Raji (cell line): Measurements from ENCODE around the gene MBNL2.

Experiments used
- POLR2A ChIP-seq: IDR thresholded peaks from 2 replicates; pipeline ENCODE4 v1.6.1; 2011; ENCODE audit warnings: low read depth, low read length, control low read depth; ENCODE audit not compliant: insufficient read depth

The MBNL2 gene

GRCh38 chr13:97364827-97365226 lies 142.7 kb downstream of the MBNL2 start:
- TF ChIP-seq POLR2A: no peak

DNA sequence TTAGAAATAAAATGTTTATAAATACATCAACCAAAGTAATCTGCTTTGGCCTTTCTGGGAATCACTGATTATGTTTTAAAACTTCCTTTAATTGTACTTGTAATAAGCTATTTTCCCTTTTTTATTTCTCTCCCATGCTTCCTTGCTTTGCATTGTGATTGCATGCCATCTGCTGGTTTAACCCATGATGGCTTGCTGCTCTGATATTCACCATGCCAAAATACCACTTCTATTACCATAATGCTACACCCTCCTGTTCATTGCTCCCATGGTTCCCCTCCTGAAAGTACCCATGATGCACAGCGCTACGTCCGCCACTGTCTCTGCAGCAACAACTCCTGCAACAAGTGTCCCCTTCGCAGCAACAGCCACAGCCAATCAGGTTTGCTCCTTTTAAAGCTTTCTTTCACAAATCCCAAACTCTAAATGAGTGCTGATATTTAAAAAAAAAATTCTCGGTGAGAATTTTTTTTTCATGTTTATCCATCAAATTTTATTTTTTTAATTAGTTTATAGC lies 144.1 kb downstream of the MBNL2 start:
- TF ChIP-seq POLR2A: no peak

GRCh38 chr13:97367016-97367822 lies 145.1 kb downstream of the MBNL2 start:
- TF ChIP-seq POLR2A: no peak

- no peak for TF ChIP-seq POLR2A
Observed at GRCh38 chr13:97369261-97369893, 147.2 kb downstream of the MBNL2 start.

GRCh38 chr13:97371486-97372109 lies 149.5 kb downstream of the MBNL2 start:
- TF ChIP-seq POLR2A: no peak

DNA sequence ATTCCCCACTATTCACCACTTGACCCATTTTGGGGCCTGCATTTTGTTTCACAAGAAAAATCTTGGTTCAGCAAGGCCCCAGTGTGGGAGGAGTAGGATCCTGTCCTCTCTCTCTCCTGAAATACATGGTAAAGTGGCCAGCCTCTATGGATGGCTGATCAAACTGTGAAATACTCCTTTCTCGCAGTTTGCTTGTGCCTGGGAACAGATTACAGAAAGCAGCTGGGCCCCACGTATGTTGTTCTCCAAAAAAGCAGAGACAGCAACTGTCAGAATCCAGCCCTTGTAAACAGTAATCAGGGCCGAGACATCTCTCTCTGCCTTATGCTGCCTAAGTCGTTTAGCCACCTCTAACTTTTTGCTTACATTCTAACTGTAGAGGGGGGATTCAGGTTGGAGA lies 150.8 kb downstream of the MBNL2 start:
- no peak for TF ChIP-seq POLR2A

- no peak for TF ChIP-seq POLR2A
Observed at GRCh38 chr13:97373787-97374186, 151.7 kb downstream of the MBNL2 start.

GRCh38 chr13:97376981-97377380 lies 154.8 kb downstream of the MBNL2 start:
- TF ChIP-seq POLR2A: no peak

DNA sequence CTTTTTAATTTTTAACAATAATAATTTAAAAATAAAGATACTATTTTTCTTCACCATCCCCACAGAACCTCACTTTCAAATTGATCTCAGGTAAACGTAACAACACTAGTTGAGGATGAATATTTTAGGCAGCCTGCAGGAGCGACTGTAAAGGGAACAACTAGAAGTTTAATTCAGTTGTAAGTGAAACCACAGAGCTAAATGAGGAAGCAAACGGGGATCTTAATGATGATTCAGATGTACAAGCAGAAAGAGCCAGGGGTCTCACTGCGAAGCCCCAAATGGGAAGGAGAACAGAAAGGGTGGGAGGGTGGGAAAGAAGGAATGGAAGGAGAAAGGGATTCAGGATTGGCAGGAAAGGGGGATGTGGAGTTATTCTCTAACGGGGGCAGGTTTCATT lies 157.3 kb downstream of the MBNL2 start:
- TF ChIP-seq POLR2A: no peak

DNA sequence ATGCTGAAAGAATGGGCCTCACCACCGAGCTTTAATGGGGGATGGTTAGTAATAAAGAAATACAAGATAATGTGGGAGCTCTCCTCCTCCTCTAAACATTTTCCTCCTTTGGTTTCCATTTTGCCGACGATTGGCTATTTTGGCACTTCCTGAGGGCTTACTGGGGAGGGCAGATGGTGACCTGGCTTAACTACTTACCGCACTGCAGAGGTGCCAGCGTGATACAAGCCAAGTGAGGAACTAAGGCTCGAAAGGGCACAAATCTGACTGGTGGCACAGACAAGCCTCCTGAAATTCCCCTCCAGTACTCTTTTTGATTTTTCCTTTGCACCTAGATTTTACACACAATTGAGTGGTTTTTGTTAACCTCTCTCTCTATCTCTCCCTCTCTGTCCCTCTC lies 158.6 kb downstream of the MBNL2 start:
- no peak for TF ChIP-seq POLR2A

DNA sequence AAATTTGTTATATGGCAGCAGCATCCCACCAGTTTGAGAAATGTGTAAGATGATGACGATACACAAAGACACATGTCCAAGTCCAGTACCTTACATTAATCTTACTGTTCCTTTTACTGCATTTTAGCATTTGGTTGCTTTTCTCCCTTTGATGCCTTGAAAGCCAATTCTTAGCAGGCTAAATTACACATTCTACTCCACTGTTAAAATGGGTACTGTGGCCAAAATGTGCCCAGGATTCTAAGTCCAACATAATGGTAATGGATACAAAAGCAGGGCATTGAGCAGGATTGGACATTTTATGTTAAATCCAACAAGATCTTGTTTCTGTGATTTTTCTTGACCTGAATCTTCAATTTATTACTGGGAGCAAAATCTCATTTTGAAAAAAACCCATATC lies 159.1 kb downstream of the MBNL2 start:
- no peak for TF ChIP-seq POLR2A

GRCh38 chr13:97382276-97382675 lies 160.1 kb downstream of the MBNL2 start:
- TF ChIP-seq POLR2A: no peak

DNA sequence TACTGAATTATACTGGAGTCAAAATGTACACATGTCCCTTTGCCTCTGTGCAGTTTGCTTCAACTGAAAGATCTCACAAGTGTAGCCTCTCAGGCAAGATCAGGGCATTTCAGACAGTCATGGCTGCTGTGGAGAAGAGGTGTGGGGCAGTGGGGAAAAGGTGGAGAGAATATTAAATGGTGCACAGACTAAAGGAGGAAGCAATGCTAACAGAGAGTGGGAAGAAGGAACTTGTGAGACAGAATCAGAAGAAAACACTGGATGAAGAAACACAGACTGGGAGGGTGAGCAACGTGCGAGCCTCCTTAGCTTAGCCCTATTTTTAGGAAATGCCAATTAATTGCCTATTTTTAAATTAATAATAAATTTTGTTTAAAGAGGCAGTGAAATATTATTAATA lies 162.2 kb downstream of the MBNL2 start:
- TF ChIP-seq POLR2A: no peak

DNA sequence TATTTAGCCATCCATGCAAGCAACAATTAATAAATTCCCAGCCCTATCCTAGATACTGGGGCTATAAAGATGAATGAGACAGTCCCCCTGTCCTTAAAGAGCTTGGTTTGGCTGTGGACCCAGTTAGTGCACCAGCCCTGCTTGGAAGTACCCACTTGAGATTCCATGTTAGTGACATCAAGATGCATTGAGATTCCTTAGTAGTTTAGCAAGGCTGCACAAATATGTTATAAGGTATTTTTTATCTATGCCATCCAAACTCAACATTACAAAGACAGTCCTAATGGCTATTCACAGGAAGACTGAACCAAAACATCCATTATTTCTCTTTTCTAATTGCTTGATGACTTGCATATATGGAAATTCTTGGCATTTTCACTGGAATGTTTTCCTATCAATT lies 163.0 kb downstream of the MBNL2 start:
- TF ChIP-seq POLR2A: no peak

GRCh38 chr13:97385854-97386253 lies 163.7 kb downstream of the MBNL2 start:
- TF ChIP-seq POLR2A: no peak
